Measurements from ENCODE around the gene MAN2B1. TPM values are rescaled to one million over a fixed set of nuclear protein-coding genes. Genes with fewer than 3 reads are reported as not detected.
A peak's percentile ranks its signal among the peaks of the same experiment; 100 is the strongest.

Gene MAN2B1
- total and polyA plus RNA-seq, 2 of the 13 experiments (the other 11 are each of a cell fraction or from before 2014, with no cell fraction given), result 23.6 to 23.8 TPM

DNA sequence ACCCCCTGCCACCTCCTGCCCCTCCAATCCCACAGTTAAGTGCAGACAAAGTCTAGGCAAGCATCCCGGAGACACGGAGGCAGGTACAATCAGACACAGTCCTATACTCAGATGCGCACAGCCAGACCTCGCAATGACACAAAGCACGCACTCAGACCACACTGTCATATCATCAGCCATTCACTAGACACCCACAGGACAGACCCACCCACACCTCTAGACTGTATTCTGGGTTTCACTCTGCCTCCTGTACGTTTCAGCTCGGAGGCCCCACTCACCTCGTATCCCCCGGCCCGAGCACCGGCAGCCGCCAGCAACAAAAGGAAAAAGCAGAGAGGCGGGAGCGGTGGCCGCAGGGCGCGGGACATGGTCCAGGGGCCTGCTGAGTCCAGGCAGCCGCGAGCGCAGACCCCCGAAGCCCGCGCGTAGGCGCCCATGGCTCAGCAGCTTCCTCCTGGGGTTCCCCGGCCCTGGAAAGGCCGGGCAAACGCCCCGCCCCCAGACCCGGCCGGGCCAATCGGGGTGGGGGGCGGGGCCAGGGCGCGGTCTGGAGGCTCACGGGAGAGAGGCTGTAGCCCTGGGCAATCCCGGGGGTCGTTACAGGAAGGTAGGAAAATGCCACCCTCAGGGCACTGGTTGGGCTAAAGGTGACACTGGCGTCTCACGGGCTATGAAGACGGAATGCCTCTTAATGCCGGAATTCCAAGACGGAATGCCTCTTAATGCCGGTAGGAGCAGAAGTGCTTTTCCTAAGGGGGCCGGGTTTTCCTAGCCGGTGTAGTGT, at the start of gene MAN2B1, which contains the start of gene WDR83 (continued):
- TF ChIP-seq, protein P1, sequence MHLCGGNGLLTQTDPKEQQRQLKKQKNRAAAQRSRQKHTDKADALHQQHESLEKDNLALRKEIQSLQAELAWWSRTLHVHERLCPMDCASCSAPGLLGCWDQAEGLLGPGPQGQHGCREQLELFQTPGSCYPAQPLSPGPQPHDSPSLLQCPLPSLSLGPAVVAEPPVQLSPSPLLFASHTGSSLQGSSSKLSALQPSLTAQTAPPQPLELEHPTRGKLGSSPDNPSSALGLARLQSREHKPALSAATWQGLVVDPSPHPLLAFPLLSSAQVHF (CRISPR knock-in tag; IDR thresholded peaks at IDR 0.05), result no peak
- TF ChIP-seq PCBP1 (IDR thresholded peaks at IDR 0.05; ENCODE audit: borderline replicate concordance, low read depth, low read length) (no peak), ASH2L (IDR thresholded peaks at IDR 0.05; ENCODE audit: insufficient read length, low read depth, low read length) (peak; percentile 33), MYC (CRISPR knock-in tag; IDR thresholded peaks at IDR 0.05; ENCODE audit: borderline replicate concordance) (peak; percentile 40; the same call in 1 of the 2 replicates), ZNF792 (CRISPR knock-in tag; IDR thresholded peaks at IDR 0.05) (no peak), AKAP8 (CRISPR knock-in tag; IDR thresholded peaks at IDR 0.05) (no peak), ZBTB7A (CRISPR knock-in tag; IDR thresholded peaks at IDR 0.05) (peak; percentile 26; the same call in 1 of the 2 replicates), ZNF552 (CRISPR knock-in tag; IDR thresholded peaks at IDR 0.05; ENCODE audit: borderline replicate concordance) (no peak), CCDC6 (CRISPR knock-in tag; IDR thresholded peaks at IDR 0.05) (0 out of 2 replicates have a peak, but pooled peaks have one; percentile 23), SP2 (CRISPR knock-in tag; IDR thresholded peaks at IDR 0.05) (0 out of 2 replicates have a peak, but pooled peaks have one; percentile 44), ZNF350 (CRISPR knock-in tag; IDR thresholded peaks at IDR 0.05; ENCODE audit: borderline replicate concordance, low read depth) (peak; percentile 55; the same call in 1 of the 2 replicates), TEF (CRISPR knock-in tag; IDR thresholded peaks at IDR 0.05) (no peak), ZNF570 (CRISPR knock-in tag; IDR thresholded peaks at IDR 0.05; ENCODE audit: borderline replicate concordance) (no peak), ZNF407 (CRISPR knock-in tag; IDR thresholded peaks at IDR 0.05; ENCODE audit: not compliant biosample characterization) (peak; percentile 25), HNRNPLL (IDR thresholded peaks at IDR 0.05; ENCODE audit: low read depth, low read length, poor library complexity, severe bottlenecking) (peak; percentile 28), MEIS2 (CRISPR knock-in tag; IDR thresholded peaks at IDR 0.05) (0 out of 2 replicates have a peak, but pooled peaks have one; percentile 8)

Measured in HepG2 (cell line).